ENCODE data around the gene GP9.

The GP9 gene

DNA sequence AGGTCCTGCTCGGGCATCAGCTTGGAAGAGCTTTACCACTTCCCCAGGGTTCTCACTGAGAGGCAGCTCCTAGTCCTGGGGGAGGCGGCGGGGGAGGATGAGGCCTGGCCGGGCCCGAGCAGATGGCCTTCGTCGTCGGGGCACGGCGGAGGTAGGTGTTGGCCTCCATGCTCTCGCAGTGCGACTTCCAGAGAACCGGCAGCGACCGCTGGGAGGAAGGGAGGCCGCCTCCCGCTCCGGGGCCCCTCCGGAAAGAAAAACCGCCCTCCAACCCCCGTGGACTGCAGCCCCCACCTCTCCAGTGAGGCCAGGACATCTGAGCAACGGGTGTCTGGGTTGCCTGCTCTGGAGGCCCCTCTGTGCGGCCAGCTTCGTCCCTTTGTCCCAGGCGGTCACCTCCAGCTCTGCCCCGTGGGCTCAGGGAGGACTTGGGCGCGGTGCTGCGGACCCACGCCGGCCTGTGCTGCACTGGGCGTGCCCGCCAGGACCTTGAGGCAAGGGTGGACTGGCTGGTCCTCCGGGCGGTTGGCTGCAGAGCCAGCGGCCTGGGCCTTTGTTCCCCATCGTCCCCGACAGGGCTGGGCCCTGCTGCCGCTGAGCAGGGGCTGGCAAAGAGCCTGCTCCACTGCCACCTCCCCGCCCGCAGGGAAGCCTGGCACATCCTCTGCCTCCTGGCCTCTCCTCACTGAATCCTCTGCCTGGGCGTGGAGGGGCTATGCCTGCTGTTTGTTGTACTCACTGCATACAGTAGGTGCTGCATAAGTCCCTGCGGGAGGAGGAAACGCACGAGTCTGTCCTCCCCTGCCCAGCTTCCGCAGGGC lies 13.6 kb upstream of the GP9 start:
- TF ChIP-seq CTCF (IDR thresholded peaks at IDR 0.05; ENCODE audit: extremely low read depth, insufficient read depth, missing control alignments), result no peak
- in situ Hi-C loops (cut with MboI; ENCODE audit: low pct_unique_long_range_greater_than_20kb, low sequenced_read_pairs, unreplicated experiment), result no loop called here
- DNase-seq (ENCODE audit: low spot score), result no peak

- no peak for DNase-seq (ENCODE audit: low spot score)
- no peak for TF ChIP-seq CTCF (IDR thresholded peaks at IDR 0.05; ENCODE audit: extremely low read depth, insufficient read depth, missing control alignments)
- in situ Hi-C loops (cut with MboI; ENCODE audit: low pct_unique_long_range_greater_than_20kb, low sequenced_read_pairs, unreplicated experiment), result no loop called here
Measured at GRCh38 chr3:129047553-129047839, 13.1 kb upstream of the GP9 start.

DNA sequence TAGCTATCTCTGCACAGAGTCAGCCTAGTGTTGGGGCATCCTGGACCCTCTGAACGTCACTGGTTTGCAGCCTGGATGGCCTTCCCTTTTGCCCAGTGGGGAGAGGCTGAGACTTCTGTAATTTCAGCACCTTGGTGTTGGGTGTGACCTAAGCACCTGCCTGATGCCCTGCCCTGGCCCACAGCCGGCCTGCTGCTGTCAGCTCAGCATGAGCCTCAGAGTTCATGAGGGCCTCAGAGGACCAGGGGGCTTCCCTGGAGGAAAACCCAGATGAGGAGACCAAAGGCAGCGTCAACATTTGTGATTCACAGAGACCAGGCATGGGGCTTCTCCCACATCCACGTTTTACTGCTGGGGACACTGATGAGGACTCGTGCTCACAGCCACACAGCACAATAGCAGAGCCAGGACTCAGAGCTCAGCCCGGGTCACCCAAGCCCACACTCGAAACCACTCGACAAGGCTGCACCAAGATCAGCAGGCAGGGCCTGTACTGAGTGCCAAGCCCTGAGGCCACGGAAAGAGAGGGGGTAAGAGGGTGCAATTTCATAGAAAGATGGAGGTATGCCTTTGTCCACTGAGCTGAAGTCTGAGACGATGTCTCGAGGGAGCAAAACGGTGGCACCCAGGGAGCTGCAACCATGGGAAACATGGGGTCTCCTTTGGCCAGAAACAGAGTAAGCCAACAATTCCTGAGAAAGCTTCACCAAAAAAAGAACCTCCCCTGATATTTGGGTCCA lies 9.9 kb upstream of the GP9 start:
- in situ Hi-C loops (cut with MboI; ENCODE audit: low pct_unique_long_range_greater_than_20kb, low sequenced_read_pairs, unreplicated experiment), result loop anchor here (10.0 kb wide), 1 partner anchor 194 kb away; the partner anchor contains the start of gene COPG1
- TF ChIP-seq CTCF (IDR thresholded peaks at IDR 0.05; ENCODE audit: extremely low read depth, insufficient read depth, missing control alignments), result no peak

GRCh38 chr3:129051871-129052340 lies 8.7 kb upstream of the GP9 start:
- DNase-seq (ENCODE audit: low spot score), result no peak
- in situ Hi-C loops (cut with MboI; ENCODE audit: low pct_unique_long_range_greater_than_20kb, low sequenced_read_pairs, unreplicated experiment), result loop anchor here (10.0 kb wide), 1 partner anchor 193 kb away; the partner anchor contains the start of gene COPG1

More for the DNA sequence above, 9.9 kb upstream of the GP9 start:
- no peak for DNase-seq (ENCODE audit: low spot score)

GRCh38 chr3:129052675-129053074 lies 7.9 kb upstream of the GP9 start:
- TF ChIP-seq CTCF (IDR thresholded peaks at IDR 0.05; ENCODE audit: extremely low read depth, insufficient read depth, missing control alignments), result no peak
- no peak for DNase-seq (ENCODE audit: low spot score)
- in situ Hi-C loops (cut with MboI; ENCODE audit: low pct_unique_long_range_greater_than_20kb, low sequenced_read_pairs, unreplicated experiment), result loop anchor here (10.0 kb wide), 1 partner anchor 192 kb away; the partner anchor contains the start of gene COPG1

More at GRCh38 chr3:129051871-129052340, 8.7 kb upstream of the GP9 start:
- TF ChIP-seq CTCF (IDR thresholded peaks at IDR 0.05; ENCODE audit: extremely low read depth, insufficient read depth, missing control alignments), result no peak

DNA sequence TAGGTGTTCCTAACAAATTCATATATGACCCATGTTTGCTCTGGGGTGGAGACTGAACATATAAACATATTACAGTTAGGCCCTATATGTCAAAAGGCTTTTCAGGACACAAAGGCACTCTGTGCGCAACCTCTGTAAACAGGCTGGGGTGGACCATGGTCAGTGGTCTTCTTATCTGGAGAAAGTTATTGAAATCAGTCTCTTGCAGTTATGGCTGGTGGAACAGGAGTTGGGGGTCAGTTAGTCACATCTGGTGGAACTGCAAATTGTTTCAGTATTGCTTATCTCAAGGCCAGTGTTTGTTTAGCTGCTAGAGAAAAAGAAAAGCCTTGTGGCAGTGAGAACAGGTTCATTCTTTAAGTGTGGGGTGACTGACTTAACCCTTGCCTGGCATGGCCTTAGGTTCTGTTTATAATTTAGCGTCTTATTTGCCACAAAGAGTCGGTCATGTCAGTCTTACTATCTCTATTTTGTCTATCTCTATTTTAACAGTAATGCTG lies 5.9 kb upstream of the GP9 start:
- in situ Hi-C loops (cut with MboI; ENCODE audit: low pct_unique_long_range_greater_than_20kb, low sequenced_read_pairs, unreplicated experiment), result loop anchor here (10.0 kb wide), 1 partner anchor 190 kb away; the partner anchor contains the start of gene COPG1
- no peak for TF ChIP-seq CTCF (IDR thresholded peaks at IDR 0.05; ENCODE audit: extremely low read depth, insufficient read depth, missing control alignments)
- no peak for DNase-seq (ENCODE audit: low spot score)
